Measurements from ENCODE around the gene HAGH.

Gene HAGH

GRCh38 chr16:1831186-1832075 is 4.8 kb upstream of the HAGH start:
- TF ChIP-seq, protein P1, sequence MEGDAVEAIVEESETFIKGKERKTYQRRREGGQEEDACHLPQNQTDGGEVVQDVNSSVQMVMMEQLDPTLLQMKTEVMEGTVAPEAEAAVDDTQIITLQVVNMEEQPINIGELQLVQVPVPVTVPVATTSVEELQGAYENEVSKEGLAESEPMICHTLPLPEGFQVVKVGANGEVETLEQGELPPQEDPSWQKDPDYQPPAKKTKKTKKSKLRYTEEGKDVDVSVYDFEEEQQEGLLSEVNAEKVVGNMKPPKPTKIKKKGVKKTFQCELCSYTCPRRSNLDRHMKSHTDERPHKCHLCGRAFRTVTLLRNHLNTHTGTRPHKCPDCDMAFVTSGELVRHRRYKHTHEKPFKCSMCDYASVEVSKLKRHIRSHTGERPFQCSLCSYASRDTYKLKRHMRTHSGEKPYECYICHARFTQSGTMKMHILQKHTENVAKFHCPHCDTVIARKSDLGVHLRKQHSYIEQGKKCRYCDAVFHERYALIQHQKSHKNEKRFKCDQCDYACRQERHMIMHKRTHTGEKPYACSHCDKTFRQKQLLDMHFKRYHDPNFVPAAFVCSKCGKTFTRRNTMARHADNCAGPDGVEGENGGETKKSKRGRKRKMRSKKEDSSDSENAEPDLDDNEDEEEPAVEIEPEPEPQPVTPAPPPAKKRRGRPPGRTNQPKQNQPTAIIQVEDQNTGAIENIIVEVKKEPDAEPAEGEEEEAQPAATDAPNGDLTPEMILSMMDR (IDR thresholded peaks at IDR 0.05; ENCODE audit: low read depth, low read length) = no peak
- H3K4me3 ChIP-seq (replicated peaks in 1 of 2; ENCODE audit: low read depth in 2 of 2, low read length in 2 of 2) = no peak overlapping the region
- DNase-seq (ENCODE audit: low read depth in 2 of 2) = no peak

- TF ChIP-seq, protein P1 (IDR thresholded peaks at IDR 0.05; ENCODE audit: low read depth, low read length) = no peak
- DNase-seq (ENCODE audit: low read depth in 2 of 2) = no peak
- no peak overlapping the region for H3K4me3 ChIP-seq (replicated peaks in 1 of 2; ENCODE audit: low read depth in 2 of 2, low read length in 2 of 2)
Observed at GRCh38 chr16:1830213-1830612, 3.6 kb upstream of the HAGH start.

DNA sequence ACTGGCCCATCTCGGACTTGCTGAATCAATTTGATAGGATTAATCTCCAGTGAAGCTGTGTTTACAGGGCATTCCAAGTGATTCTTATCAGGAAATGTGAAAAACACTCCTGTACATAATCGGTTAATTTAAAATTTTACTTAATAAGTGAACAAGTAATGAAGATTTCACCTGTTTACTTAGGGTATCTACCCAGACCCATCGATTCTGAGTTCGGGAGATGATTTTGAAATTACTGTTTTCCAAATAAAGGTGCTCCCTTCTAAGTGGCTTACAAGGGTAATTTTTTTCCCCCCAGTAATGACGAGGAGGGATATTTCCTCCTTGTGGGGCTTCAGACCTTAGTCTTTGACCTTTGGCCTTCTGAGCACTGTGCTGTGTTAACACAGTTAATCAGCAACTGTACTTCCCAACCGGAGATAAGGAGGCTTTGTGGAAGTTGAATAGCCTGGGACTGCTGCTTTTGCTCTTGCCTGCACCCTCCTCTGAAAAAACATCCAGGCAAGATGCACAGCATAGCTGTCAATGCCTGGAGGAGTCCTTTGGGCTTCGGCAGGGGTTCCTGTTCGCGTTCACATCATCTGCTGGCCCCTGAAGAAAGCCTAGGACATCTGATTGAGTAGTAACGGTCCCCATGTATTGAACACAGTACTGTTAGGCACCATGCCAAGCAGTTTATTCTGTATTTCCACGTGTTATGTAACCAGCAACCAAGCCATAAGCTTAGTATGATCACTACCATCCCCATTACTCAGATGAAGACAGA is 2.2 kb upstream of the HAGH start:
- peak overlapping the region in 1 of 2 donors; percentile 100 for H3K4me3 ChIP-seq (replicated peaks in 1 of 2; ENCODE audit: low read depth in 2 of 2, low read length in 2 of 2)
- TF ChIP-seq, protein P1 (IDR thresholded peaks at IDR 0.05; ENCODE audit: low read depth, low read length) = no peak
- no peak for DNase-seq (ENCODE audit: low read depth in 2 of 2)

GRCh38 chr16:1825864-1826690 is 548 bp downstream of the HAGH start:
- peak overlapping the region; percentile 50 to 100 for H3K4me3 ChIP-seq (replicated peaks in 1 of 2; ENCODE audit: low read depth in 2 of 2, low read length in 2 of 2)
- TF ChIP-seq, protein P1 (IDR thresholded peaks at IDR 0.05; ENCODE audit: low read depth, low read length) = no peak
- DNase-seq (ENCODE audit: low read depth in 2 of 2) = peak in 1 of 2 donors; percentile 8

- TF ChIP-seq, protein P1 (IDR thresholded peaks at IDR 0.05; ENCODE audit: low read depth, low read length) = no peak
- DNase-seq (ENCODE audit: low read depth in 2 of 2) = no peak
- H3K4me3 ChIP-seq (replicated peaks in 1 of 2; ENCODE audit: low read depth in 2 of 2, low read length in 2 of 2) = peak overlapping the region; percentile 50 to 100
Observed at GRCh38 chr16:1825381-1825863, 1.2 kb downstream of the HAGH start.

DNA sequence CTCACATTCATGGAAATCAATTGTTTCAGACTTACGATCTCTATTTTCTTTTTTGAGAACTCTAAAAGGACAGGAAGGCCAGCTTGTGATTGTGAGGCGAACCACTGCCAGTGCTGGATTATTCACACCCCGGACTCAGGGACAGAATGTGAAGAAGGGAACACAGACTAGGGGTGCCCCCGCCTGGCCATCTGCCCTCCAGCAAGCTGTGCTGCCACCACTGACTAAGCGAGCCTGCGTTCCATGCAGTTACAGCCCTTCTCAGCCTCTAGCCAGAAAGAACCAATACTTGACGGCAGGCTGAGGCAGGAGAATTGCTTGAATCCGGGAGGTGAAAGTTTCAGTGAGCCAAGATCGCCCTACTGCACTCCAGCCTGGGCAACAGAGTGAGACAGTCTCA is 2.8 kb downstream of the HAGH start:
- TF ChIP-seq, protein P1 (IDR thresholded peaks at IDR 0.05; ENCODE audit: low read depth, low read length) = peak; percentile 30
- H3K4me3 ChIP-seq (replicated peaks in 1 of 2; ENCODE audit: low read depth in 2 of 2, low read length in 2 of 2) = no peak overlapping the region
- DNase-seq (ENCODE audit: low read depth in 2 of 2) = peak; percentile 73 to 75

Measured in cardiac fibroblast (primary cell).